Calu3 (cell line): Measurements from ENCODE around the gene RAF1. TPM values are rescaled to one million over a fixed set of nuclear protein-coding genes. Genes with fewer than 3 reads are reported as not detected.
"Not testable (repeated sequence)": the region's sequence is repeated elsewhere in the genome, so short reads cannot be mapped to it uniquely, and the experiment has no call there.

ENCODE experiments used
- BruUV-seq: library from RNA; stranded (reverse); fragments of 400-500 nt; replicated peaks from 2 replicates; lab custom pipeline; 2021; lab: Mats Ljungman, UMichigan
- CTCF ChIA-PET: fragments of 300-600 bp; sonication (Branson Sonifier 250); formaldehyde crosslinking; loops from one replicate; lab custom pipeline; 2022; ENCODE audit warnings: antibody characterized with exemption; lab: Charles Lee
- DNase-seq: peaks from one replicate; pipeline ENCODE4 v3.0.0; 2022
- H3K27ac Mint-ChIP-seq: one replicate; pipeline ENCODE4 v1.8.0; 2022; ENCODE audit warnings: mixed read lengths; ENCODE audit not compliant: unreplicated experiment
- H3K27me3 Mint-ChIP-seq: one replicate; pipeline ENCODE4 v1.8.0; 2022; ENCODE audit warnings: mixed read lengths; ENCODE audit not compliant: unreplicated experiment
- H3K36me3 Mint-ChIP-seq: one replicate; pipeline ENCODE4 v1.8.0; 2022; ENCODE audit warnings: mild to moderate bottlenecking, moderate library complexity, mixed read lengths; ENCODE audit not compliant: insufficient read depth, unreplicated experiment
- H3K4me1 Mint-ChIP-seq: one replicate; pipeline ENCODE4 v1.8.0; 2022; ENCODE audit warnings: mild to moderate bottlenecking, low read depth, mixed read lengths; ENCODE audit not compliant: unreplicated experiment
- H3K4me3 Mint-ChIP-seq: one replicate; pipeline ENCODE4 v1.8.0; 2022; ENCODE audit warnings: mild to moderate bottlenecking, low read depth, moderate library complexity, mixed read lengths; ENCODE audit not compliant: unreplicated experiment
- H3K9me3 Mint-ChIP-seq: one replicate; pipeline ENCODE4 v1.8.0; 2022; ENCODE audit warnings: low read depth, mixed read lengths; ENCODE audit not compliant: unreplicated experiment
- intact Hi-C: fragments of 100-400 bp; cut with micrococcal nuclease; formaldehyde crosslinking; loops from one replicate; pipeline ENCODE4 v1.10.0; 2022; ENCODE audit not compliant: unreplicated experiment
- total RNA-seq: library from RNA; stranded (reverse); gene quantifications from 2 replicates; pipeline ENCODE4 v1.2.3, GENCODE V29; 2022
- TF ChIP-seq, protein P1 (sequence below): fragments of 200-600 bp; IDR thresholded peaks from one replicate; pipeline ENCODE4 v1.8.0; 2022; ENCODE audit warnings: antibody characterized with exemption; ENCODE audit not compliant: unreplicated experiment

Gene RAF1
- total RNA-seq, 1 experiment from 2014 or later: 69.3 TPM

DNA sequence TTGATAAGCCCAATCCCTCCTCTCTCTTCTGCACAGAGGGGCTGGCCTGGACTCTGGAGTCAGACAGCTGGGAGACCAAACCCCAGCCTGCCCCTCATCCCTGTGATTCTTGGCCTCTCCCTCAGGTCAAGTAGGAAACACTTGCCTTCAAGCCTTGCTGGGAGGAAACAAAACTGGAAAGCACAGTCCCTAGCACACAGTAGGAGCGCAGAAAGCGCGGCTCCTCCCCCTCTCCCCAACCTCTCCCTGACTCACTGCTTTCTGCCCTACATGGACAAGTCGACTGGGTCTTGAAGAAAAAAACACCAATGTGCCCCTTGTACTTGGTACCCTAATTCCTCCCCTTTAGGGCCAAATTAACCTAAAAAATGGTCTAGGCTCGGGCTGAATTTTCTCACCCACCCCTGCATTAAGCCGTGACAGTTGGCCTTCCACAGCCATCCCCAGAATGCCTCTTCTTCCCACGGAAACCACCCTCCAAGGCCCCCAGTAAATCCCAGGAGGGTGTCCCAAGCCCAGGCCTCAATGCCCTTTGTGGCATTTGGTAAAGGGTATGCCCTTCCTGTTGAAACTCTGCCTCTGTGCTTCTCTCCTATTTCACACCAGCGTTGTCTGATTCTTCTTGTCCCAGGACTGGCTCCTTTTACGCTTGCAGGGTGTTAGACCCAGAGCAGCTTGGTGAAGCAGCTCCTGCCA, 11.3 kb upstream of the RAF1 start:
- intact Hi-C loops: no loop called here
- Mint-ChIP-seq H3K27me3 (no peaks in the 10 kb centered on the region), H3K9me3 (no peaks in the 10 kb centered on the region), H3K4me1 (no peaks in the 10 kb centered on the region), H3K36me3 (no peaks in the 10 kb centered on the region), H3K27ac (no peak overlapping the region), H3K4me3 (no peak overlapping the region)
- TF ChIP-seq, protein P1, sequence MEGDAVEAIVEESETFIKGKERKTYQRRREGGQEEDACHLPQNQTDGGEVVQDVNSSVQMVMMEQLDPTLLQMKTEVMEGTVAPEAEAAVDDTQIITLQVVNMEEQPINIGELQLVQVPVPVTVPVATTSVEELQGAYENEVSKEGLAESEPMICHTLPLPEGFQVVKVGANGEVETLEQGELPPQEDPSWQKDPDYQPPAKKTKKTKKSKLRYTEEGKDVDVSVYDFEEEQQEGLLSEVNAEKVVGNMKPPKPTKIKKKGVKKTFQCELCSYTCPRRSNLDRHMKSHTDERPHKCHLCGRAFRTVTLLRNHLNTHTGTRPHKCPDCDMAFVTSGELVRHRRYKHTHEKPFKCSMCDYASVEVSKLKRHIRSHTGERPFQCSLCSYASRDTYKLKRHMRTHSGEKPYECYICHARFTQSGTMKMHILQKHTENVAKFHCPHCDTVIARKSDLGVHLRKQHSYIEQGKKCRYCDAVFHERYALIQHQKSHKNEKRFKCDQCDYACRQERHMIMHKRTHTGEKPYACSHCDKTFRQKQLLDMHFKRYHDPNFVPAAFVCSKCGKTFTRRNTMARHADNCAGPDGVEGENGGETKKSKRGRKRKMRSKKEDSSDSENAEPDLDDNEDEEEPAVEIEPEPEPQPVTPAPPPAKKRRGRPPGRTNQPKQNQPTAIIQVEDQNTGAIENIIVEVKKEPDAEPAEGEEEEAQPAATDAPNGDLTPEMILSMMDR: no peak
- no TSS peak for BruUV-seq
- CTCF ChIA-PET: no interaction called here
- no peak for DNase-seq

- intact Hi-C loops, H3K4me1 Mint-ChIP-seq, H3K27me3 Mint-ChIP-seq, CTCF ChIA-PET, H3K4me3 Mint-ChIP-seq, BruUV-seq, DNase-seq, H3K36me3 Mint-ChIP-seq, H3K27ac Mint-ChIP-seq, H3K9me3 Mint-ChIP-seq: not testable (repeated sequence)
These were observed 10.2 kb upstream of the RAF1 start for GRCh38 chr3:12673956-12674736.

DNA sequence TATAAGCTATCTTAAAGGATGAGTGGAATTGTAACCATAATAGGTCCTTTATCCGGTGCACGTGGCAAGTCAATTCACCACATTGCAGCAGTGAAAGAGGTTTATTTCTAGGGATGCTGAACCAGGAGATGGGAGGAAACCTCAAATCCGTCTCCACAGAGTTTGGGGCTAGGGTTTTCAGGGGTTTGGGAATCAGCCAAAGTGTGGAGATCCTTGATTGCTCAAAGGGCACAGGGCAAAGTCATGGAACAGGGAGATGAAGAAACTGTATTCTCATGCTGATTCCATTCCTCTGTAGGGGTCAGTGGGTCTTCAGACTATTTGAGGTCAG, 7.2 kb upstream of the RAF1 start:
- H3K4me3 Mint-ChIP-seq: no peak overlapping the region
- BruUV-seq: no TSS peak
- TF ChIP-seq, protein P1: no peak
- no peaks in the 10 kb centered on the region for H3K4me1 Mint-ChIP-seq
- H3K27ac Mint-ChIP-seq: no peak overlapping the region
- intact Hi-C loops: no loop called here
- no peak for DNase-seq
- no peaks in the 10 kb centered on the region for H3K27me3 Mint-ChIP-seq
- no peaks in the 10 kb centered on the region for H3K36me3 Mint-ChIP-seq
- CTCF ChIA-PET: no interaction called here
- H3K9me3 Mint-ChIP-seq: no peaks in the 10 kb centered on the region

DNA sequence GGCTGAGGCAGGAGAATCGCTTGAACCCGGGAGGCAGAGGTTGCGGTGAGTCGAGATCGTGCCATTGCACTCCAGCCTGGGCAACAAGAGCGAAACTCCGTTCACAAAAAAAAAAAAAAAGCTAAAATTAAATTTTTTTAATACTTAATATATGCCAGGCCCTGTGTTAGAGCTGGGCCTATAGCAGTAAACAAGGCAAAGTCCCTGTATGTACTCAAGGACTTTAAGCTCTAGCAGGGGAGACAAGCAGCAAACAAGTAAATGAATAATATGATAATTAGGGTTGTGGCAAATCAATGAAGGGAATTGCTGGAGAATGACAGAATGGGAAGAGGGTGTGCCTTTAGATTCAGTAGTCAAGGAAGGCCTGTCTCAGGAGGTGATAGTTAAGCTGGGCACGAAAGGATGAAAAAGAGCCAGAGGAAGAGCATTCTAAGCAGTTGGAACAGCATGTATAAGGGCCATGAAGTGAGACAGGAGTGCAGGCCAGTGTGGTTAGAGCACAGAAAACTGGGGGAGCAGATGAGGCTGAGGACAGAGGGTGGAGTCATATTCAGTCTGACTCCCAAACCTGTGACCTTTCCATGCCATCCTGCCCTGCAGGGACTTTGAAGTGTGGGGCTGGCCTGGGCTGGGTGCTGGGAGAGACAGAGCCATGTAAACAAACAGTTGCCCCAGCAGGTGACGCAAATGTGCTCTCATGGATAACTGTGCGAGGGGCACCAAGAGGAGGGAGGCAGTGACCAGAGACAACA, 6.6 kb upstream of the RAF1 start:
- CTCF ChIA-PET: no interaction called here
- no peak overlapping the region for H3K4me3 Mint-ChIP-seq
- intact Hi-C loops: no loop called here

More for the DNA sequence above, 6.6 kb upstream of the RAF1 start:
- TF ChIP-seq, protein P1: no peak
- Mint-ChIP-seq H3K27me3 (no peaks in the 10 kb centered on the region), H3K36me3 (no peaks in the 10 kb centered on the region), H3K27ac (no peak overlapping the region), H3K9me3 (no peaks in the 10 kb centered on the region), H3K4me1 (no peaks in the 10 kb centered on the region)
- DNase-seq: no peak
- no TSS peak for BruUV-seq
